Suppressor macrophage (primary cell): ENCODE results near the gene DNAH10.

Experiments used
- DNase-seq, 4 experiments: peaks; one replicate each; pipeline ENCODE4 v3.0.0-alpha.2; 2020 to 2022
- total RNA-seq, 17 experiments: gene quantifications; one replicate each; lab custom pipeline; 2026; ENCODE audit warnings: mixed read lengths in 6 of 17, inconsistent platforms in 3 of 17; lab: John Stamatoyannopoulos, UW

Gene DNAH10, protein sequence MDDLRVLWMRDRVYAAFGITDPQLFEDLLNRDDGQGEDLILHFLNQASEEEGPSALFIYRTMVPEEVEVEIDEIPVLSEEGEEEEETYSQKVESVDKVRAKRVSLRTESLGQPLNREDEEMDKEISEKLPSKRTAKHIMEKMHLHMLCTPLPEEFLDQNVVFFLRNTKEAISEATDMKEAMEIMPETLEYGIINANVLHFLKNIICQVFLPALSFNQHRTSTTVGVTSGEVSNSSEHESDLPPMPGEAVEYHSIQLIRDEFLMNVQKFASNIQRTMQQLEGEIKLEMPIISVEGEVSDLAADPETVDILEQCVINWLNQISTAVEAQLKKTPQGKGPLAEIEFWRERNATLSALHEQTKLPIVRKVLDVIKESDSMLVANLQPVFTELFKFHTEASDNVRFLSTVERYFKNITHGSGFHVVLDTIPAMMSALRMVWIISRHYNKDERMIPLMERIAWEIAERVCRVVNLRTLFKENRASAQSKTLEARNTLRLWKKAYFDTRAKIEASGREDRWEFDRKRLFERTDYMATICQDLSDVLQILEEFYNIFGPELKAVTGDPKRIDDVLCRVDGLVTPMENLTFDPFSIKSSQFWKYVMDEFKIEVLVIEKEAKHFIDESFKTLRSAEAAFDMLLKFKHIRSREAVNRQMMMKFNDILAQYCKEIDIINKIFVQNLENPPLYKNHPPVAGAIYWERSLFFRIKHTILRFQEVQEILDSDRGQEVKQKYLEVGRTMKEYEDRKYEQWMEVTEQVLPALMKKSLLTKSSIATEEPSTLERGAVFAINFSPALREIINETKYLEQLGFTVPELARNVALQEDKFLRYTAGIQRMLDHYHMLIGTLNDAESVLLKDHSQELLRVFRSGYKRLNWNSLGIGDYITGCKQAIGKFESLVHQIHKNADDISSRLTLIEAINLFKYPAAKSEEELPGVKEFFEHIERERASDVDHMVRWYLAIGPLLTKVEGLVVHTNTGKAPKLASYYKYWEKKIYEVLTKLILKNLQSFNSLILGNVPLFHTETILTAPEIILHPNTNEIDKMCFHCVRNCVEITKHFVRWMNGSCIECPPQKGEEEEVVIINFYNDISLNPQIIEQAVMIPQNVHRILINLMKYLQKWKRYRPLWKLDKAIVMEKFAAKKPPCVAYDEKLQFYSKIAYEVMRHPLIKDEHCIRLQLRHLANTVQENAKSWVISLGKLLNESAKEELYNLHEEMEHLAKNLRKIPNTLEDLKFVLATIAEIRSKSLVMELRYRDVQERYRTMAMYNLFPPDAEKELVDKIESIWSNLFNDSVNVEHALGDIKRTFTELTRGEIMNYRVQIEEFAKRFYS (N-terminal part only)
- 0.07 to 11.8 (median 0.25) reads per million in 17 experiments for total RNA-seq

GRCh38 chr12:123761841-123762714 is at the start of gene DNAH10:
Gene DNAH10, plus strand, starts transcription at chr12:123762301. Its CDS starts 36 bp downstream, at chr12:123762337.
- DNase-seq, result peak; percentile 60 to 85 (median 78)

DNA sequence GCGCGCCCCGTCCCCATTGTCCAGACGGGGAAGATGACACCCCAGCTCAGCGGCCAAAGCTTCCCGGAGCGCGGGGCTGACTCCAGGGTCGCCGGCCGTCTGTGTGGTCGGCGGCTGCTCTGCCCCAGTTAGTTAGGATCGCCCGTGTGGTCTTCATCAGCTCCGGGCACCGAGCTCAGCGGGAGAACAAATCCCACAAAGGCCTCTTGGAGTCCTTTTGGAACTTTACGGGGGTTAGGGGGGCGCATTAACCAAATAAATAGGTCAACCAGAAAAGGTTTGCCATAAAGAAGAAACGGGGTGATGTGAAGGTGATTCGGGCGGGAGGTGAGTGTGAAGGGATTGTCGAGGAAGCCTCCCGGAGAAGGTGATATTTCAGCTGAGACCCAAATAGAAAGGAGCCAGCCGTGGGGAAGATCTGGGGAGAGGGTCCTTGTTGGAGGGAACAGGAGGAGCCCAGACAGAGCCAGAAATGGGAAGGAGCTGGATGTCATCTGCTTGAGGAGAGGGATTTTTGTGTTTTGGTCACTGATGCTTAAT is 49.3 kb upstream of the DNAH10 start:
- peak; percentile 8 to 18 (median 15) for DNase-seq

- peak in 3 of 4 experiments; percentile 4 to 17 (median 10) for DNase-seq
Observed at GRCh38 chr12:123713398-123713797, 48.7 kb upstream of the DNAH10 start.

- DNase-seq, result peak in 3 of 4 experiments; percentile 6 to 19 (median 13)
Observed at GRCh38 chr12:123713823-123714585, 48.1 kb upstream of the DNAH10 start.

DNA sequence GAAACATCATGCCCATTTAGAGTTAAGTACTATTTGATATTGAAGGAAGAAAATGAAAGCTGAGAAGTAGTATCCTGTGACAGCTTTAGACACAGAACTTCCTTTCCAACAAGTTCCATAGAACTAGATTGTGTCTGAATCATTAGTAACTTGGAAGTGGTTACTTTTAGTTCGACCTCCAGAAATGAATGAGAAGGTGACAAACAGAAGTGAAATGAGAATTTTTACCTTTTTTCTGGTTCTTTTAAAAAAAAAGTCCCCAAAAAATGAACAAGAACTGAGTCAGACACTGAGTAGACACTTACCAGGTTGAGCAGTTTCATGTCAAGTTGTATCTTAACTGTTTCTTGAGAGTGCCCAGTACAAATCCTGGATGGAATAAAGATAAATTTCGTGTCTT is 46.9 kb upstream of the DNAH10 start:
- DNase-seq, result no peak

DNA sequence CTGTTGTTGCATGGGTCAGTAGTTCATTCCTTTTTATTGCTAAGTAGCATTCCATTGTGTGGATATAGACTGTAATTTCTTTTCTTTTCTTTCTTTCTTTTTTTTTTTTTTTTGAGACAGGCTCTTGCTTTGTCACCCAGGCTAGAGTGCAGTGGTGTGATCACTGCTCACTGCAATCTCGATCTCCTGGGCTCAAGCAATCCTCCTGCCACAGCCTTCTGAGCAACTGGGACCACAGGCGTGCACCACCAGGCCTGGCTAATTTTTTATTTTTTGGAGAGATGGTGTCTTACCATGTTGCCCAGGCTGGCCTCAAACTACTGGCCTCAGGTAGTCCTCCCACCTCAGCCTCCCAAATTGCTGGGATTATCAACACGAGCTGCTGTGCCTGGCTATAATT is 44.8 kb upstream of the DNAH10 start:
- no peak for DNase-seq

DNA sequence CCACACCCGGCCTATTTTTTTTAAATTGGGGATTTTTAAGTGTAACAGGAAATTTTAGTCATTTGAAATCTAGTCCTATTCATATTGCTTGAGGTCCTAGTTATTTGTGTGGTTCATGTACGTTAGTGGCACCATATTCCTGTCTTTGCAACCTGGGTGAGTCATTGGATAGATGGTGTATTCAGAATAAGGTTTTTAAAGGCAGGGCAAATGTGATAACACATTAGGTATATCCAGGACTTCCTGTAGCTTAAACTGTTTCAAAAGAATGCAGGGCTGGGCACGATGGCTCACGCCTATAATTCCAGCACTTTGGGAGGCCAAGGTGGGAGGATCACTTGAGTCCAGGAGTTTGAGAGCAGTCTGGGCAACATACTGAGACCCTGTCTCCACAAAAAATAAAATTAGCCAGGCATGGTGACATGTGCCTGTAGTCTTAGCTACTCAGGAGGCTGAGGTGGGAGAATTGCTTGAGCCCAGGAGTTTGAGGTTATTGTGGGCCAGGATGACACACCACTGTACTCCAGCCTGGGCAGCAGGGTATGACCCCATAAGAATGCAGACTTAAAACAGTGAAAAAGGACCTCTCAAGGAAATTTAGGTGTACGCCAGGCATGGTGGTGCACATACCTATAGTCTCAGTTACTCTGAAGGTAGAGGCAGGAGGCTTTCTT is 41.8 kb upstream of the DNAH10 start:
- no peak for DNase-seq

GRCh38 chr12:123721245-123721644 is 40.9 kb upstream of the DNAH10 start:
- no peak for DNase-seq

DNA sequence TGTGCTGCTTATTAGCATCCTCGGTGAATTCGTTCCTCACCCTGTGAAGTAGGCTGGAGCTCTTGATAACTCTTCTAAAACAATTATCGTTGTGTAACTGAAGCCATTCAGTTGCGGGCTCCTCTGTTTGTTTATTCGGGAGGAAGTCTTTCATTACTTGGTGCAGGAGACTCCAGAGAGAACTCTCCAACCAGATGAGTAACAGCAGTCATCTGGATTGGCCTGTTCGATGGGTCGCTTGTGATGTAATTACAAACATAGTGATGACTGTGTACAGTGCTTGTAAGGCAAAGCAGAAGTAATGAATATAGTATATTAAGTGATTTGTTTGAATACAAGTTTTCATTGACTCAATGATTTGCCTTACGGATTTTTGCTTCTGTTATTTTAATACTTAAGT is 39.1 kb upstream of the DNAH10 start:
- DNase-seq, result peak in 1 of 4 experiments; percentile 8

DNA sequence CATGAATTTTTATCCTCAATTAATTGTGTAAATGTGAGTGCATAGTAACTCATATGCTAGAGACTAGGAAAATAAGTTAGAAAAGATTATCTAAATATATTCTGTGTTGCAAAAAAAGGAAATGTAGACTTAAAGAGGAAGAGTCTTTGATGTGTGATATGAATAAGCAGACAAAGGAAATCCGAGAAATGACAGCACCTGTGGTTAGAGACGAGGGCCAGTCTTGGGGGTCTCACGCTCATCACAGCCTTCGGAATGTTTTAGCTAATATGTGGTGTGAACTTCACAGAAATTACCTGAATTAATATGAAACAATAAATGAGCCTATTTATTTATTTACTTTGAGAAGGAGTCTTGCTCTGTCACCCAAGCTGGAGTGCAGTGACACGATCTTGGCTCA is 38.3 kb upstream of the DNAH10 start:
- DNase-seq, result no peak

DNA sequence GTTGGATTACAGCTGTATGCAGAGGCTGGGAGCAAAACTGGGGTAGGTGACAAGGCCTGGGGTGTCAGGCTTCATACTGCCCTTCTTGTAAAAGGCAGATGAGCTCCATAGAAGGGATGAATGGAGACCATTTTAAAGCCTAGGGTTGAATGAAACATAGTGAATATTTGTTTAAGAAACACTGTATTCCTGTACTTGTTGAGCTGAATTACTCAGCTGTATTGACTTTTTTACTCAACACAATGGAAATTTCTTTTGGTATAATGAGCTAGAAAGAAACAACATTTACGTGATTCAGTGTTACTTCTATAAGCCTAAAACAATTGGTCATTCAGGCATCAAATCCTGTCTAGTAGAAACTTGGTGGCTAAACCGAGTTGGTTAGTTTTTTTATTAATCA is 35.9 kb upstream of the DNAH10 start:
- no peak for DNase-seq

GRCh38 chr12:123726962-123727361 is 35.1 kb upstream of the DNAH10 start:
- no peak for DNase-seq

GRCh38 chr12:123727878-123728277 is 34.2 kb upstream of the DNAH10 start:
- no peak for DNase-seq

- no peak for DNase-seq
Observed at GRCh38 chr12:123731596-123731995, 30.5 kb upstream of the DNAH10 start.

DNA sequence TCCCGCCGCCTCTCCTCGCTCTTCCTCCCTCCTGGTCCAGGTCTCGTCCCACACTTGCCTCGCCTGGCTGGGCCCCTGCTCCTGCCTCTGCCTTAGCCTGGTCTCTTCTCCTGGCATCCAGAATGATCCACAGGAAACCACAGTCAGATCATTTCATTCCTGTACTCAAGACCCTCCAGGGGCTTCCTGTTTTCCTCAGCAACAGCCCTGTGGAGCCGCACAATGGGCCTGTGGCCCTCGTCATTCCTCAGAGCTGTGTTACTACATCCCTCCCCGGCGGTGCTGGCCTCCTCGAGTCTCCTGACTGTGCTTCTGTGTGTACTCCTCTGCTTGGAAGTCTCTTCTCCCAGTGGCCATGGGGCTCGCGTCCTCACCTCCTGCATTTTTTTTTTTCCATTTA is 29.9 kb upstream of the DNAH10 start:
- DNase-seq, result no peak

- no peak for DNase-seq
Observed at GRCh38 chr12:123733229-123733628, 28.9 kb upstream of the DNAH10 start.

DNA sequence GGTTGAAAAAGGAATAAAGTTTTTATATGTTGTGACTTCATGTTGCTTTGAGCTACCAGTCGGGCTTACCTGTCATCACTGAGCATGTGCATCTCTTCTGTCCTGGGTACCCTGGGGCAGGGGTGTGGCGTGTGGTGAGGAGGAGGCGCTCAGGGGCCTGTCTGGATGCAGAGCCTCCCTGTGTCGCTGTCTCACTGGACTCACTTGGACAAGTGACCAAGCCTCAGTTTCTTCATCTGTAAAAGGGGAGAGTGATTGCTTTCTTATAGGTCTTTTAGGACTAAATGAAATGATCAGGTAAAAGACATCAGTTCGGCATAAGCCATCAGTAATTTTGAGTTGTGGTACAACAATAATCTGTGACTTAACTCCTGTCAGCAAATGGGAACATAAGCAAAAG is 27.8 kb upstream of the DNAH10 start:
- no peak for DNase-seq

- DNase-seq, result no peak
Observed at GRCh38 chr12:123741937-123742572, 20.0 kb upstream of the DNAH10 start.

GRCh38 chr12:123743002-123743401 is 19.1 kb upstream of the DNAH10 start:
- DNase-seq, result peak; percentile 71 to 82 (median 79)
